Stomach (tissue), 9 donors: ENCODE measurements around the gene BCL6B. TPM values are rescaled to one million over a fixed set of nuclear protein-coding genes. Genes with fewer than 3 reads are reported as not detected.

Experiments
- DNase-seq, 2 donors: peaks; one replicate each; pipeline versions ENCODE4 v3.0.0 to v3.0.0-alpha.2; 2013 to 2019
- H3K27ac ChIP-seq, 5 donors: fragments of 200-600 bp in 4 of 5; sonication (generic) in 4 of 5; one replicate each; pipeline ENCODE4 v1.5.1; 2013 to 2019; ENCODE audit warnings: mild to moderate bottlenecking in 1 of 5, moderate library complexity in 1 of 5
- H3K27me3 ChIP-seq, 3 donors: fragments of 200-600 bp; sonication (generic); one replicate each; pipeline ENCODE4 v1.5.1; 2017 to 2019; ENCODE audit warnings: mixed run types in 1 of 3
- H3K36me3 ChIP-seq, 4 donors: fragments of 200-600 bp; sonication (generic); 1 replicate in 3 of 4; 2 replicates in 1 of 4; pipeline ENCODE4 v1.5.1; 2016 to 2019
- H3K4me1 ChIP-seq, 4 donors: fragments of 200-600 bp; sonication (generic); one replicate each; pipeline ENCODE4 v1.5.1; 2016 to 2019
- H3K4me3 ChIP-seq, 4 donors: fragments of 200-600 bp; sonication (generic) in 3 of 4; one replicate each; pipeline ENCODE4 v1.5.1; 2016 to 2019; ENCODE audit warnings: mild to moderate bottlenecking in 1 of 4
- H3K9me3 ChIP-seq, 4 donors: fragments of 200-600 bp; sonication (generic); one replicate each; pipeline ENCODE4 v1.5.1; 2016 to 2019
- CTCF ChIP-seq, 7 experiments: fragments of 450-650 bp in 4 of 7; fragments of 200-600 bp in 3 of 7; sonication (generic) in 3 of 7; IDR thresholded peaks; one replicate each; pipeline ENCODE4 v1.5.1; 2016 to 2019; ENCODE audit warnings: antibody characterized with exemption in 7 of 7, control low read depth in 2 of 7, mild to moderate bottlenecking in 1 of 7
- EP300 ChIP-seq: sonication (generic); formaldehyde crosslinking; IDR thresholded peaks from one replicate; pipeline ENCODE4 v1.6.1; 2017; ENCODE audit warnings: antibody characterized with exemption
- POLR2A ChIP-seq, 4 donors: fragments of 450-650 bp; IDR thresholded peaks; one replicate each; pipeline ENCODE4 v1.6.1; 2016; ENCODE audit warnings: antibody characterized with exemption in 4 of 4, control low read depth in 2 of 4, mild to moderate bottlenecking in 1 of 4, moderate library complexity in 1 of 4
- POLR2AphosphoS5 ChIP-seq, 3 donors: sonication (generic); formaldehyde crosslinking; IDR thresholded peaks; one replicate each; pipeline ENCODE4 v1.6.1; 2016; ENCODE audit warnings: antibody characterized with exemption in 3 of 3
- WGBS, 5 donors: extraction: QIAGEN DNeasy Blood & Tissue Kit in 3 of 5; methylation state at CpG; one replicate each; pipeline versions ENCODE4 v1.1.5 to v1.1.7; 2013 to 2018; 5-methylcytosine and 5-hydroxymethylcytosine counted together
- intact Hi-C: fragments of 100-400 bp; cut with DNase I; formaldehyde crosslinking; loops from one replicate; pipeline ENCODE4 v1.15.1; 2023; ENCODE audit warnings: low total_unique reads
- polyA plus RNA-seq, 3 donors: library from polyadenylated mRNA; stranded (reverse); fragments of 200-250 nt; gene quantifications; one replicate each; pipeline ENCODE4 v1.2.3, GENCODE V29; 2013
- total RNA-seq, 5 donors: library from RNA; depleted of rRNA; stranded (reverse); fragments of >200 nt; gene quantifications; one replicate each; pipeline versions ENCODE4 v1.1.0 to v1.2.3, GENCODE V29; 2014 to 2016
- donor health status: healthy with polysubstance abuse.
- donor health status: Bipolar disorder and iron deficiency.
- donor health status: healthy.

BCL6B gene
- total and polyA plus RNA-seq, 8 donors: 1.3 to 5.5 (median 3.6) TPM; not detected in 2

GRCh38 chr17:7016886-7017826 lies 5.7 kb upstream of the BCL6B start:
- H3K4me3 ChIP-seq: peak overlapping the region in 2 of 4 donors; percentile 49 to 56
- no peak for DNase-seq
- 76 to 87% (median 84%) methylated on average over 20 of the region's 20 CpGs for WGBS, 5 donors
- TF ChIP-seq EP300: no peak
- no peak for TF ChIP-seq POLR2AphosphoS5 (IDR thresholded peaks at IDR 0.05)
- no peak for TF ChIP-seq POLR2A (IDR thresholded peaks at IDR 0.05)
- TF ChIP-seq CTCF (IDR thresholded peaks at IDR 0.05): no peak
- peaks cover 0 to 5% (median 0%) of the 10 kb centered on the region in 3 donors for H3K27me3 ChIP-seq
- intact Hi-C loops: no loop called here
- H3K9me3 ChIP-seq: no peaks in the 10 kb centered on the region
- peak overlapping the region in 4 of 5 donors; percentile 77 to 99 (median 98) for H3K27ac ChIP-seq
- peaks cover 39 to 80% (median 63%) of the 10 kb centered on the region in 4 donors for H3K4me1 ChIP-seq
- H3K36me3 ChIP-seq: peaks cover 4 to 15% (median 14%) of the 10 kb centered on the region in 4 donors

- peak overlapping the region; percentile 7 to 99 (median 97) for H3K27ac ChIP-seq
- WGBS, 5 donors: 60 to 83% (median 71%) methylated on average over 12 of the region's 12 CpGs
- H3K36me3 ChIP-seq: peaks cover 4 to 15% (median 14%) of the 10 kb centered on the region in 4 donors
- TF ChIP-seq EP300 (no peak), CTCF (IDR thresholded peaks at IDR 0.05) (no peak), POLR2A (IDR thresholded peaks at IDR 0.05) (no peak), POLR2AphosphoS5 (IDR thresholded peaks at IDR 0.05) (no peak)
- H3K4me3 ChIP-seq: peak overlapping the region; percentile 49 to 57 (median 52)
- peaks cover 45 to 86% (median 70%) of the 10 kb centered on the region in 4 donors for H3K4me1 ChIP-seq
- no peak for DNase-seq
- H3K27me3 ChIP-seq: peaks cover 0 to 12% (median 6%) of the 10 kb centered on the region in 3 donors
- intact Hi-C loops: no loop called here
- no peaks in the 10 kb centered on the region for H3K9me3 ChIP-seq
Observed at GRCh38 chr17:7017827-7018200, 5.0 kb upstream of the BCL6B start.

GRCh38 chr17:7018331-7018964 lies 4.4 kb upstream of the BCL6B start:
- H3K4me1 ChIP-seq: peaks cover 50 to 87% (median 72%) of the 10 kb centered on the region in 4 donors
- H3K27ac ChIP-seq: peak overlapping the region; percentile 53 to 99 (median 97)
- TF ChIP-seq CTCF (IDR thresholded peaks at IDR 0.05) (no peak), POLR2A (IDR thresholded peaks at IDR 0.05) (no peak), EP300 (no peak), POLR2AphosphoS5 (IDR thresholded peaks at IDR 0.05) (peak in 1 of 3 donors; percentile 16)
- H3K9me3 ChIP-seq: no peaks in the 10 kb centered on the region
- peaks cover 4 to 15% (median 14%) of the 10 kb centered on the region in 4 donors for H3K36me3 ChIP-seq
- peaks cover 0 to 18% (median 10%) of the 10 kb centered on the region in 3 donors for H3K27me3 ChIP-seq
- H3K4me3 ChIP-seq: peak overlapping the region; percentile 49 to 57 (median 52)
- no peak for DNase-seq
- 71 to 77% (median 72%) methylated on average over 10 of the region's 10 CpGs for WGBS, 5 donors
- intact Hi-C loops: no loop called here

- no peaks in the 10 kb centered on the region for H3K9me3 ChIP-seq
- intact Hi-C loops: no loop called here
- TF ChIP-seq POLR2A (IDR thresholded peaks at IDR 0.05) (no peak), POLR2AphosphoS5 (IDR thresholded peaks at IDR 0.05) (no peak), EP300 (no peak), CTCF (IDR thresholded peaks at IDR 0.05) (no peak)
- H3K36me3 ChIP-seq: peaks cover 4 to 15% (median 14%) of the 10 kb centered on the region in 4 donors
- 39 to 49% (median 43%) methylated on average over 10 of the region's 10 CpGs for WGBS, 5 donors
- H3K27me3 ChIP-seq: peaks cover 3 to 24% (median 10%) of the 10 kb centered on the region in 3 donors
- DNase-seq: no peak
- H3K4me1 ChIP-seq: peaks cover 45 to 84% (median 72%) of the 10 kb centered on the region in 4 donors
- peak overlapping the region; percentile 49 to 57 (median 52) for H3K4me3 ChIP-seq
- H3K27ac ChIP-seq: peak overlapping the region; percentile 65 to 99 (median 97)
Observed at GRCh38 chr17:7019367-7019766, 3.5 kb upstream of the BCL6B start.
